Hindlimb muscle (tissue), 1 donor: ENCODE measurements around the gene MYBL2. TPM values are rescaled to one million over a fixed set of nuclear protein-coding genes. Genes with fewer than 3 reads are reported as not detected.
"Not testable (repeated sequence)": the region's sequence is repeated elsewhere in the genome, so short reads cannot be mapped to it uniquely, and the experiment has no call there.

Source experiments
- DNase-seq: peaks from one replicate; pipeline ENCODE4 v3.0.0-alpha.2; 2013
- polyA plus RNA-seq: library from polyadenylated mRNA; unstranded; fragments of 120-200 nt; gene quantifications from one replicate; pipeline ENCODE4 v1.2.1, GENCODE V29; 2013; ENCODE audit not compliant: insufficient read length

MYBL2 gene
- polyA plus RNA-seq, 1 donor, result 12.8 TPM

- DNase-seq, result no peak
Observed at GRCh38 chr20:43752561-43753301, 85.8 kb downstream of the MYBL2 start.

GRCh38 chr20:43755390-43755789 lies 88.5 kb downstream of the MYBL2 start:
- no peak for DNase-seq

GRCh38 chr20:43755851-43756250 lies 88.9 kb downstream of the MYBL2 start:
- DNase-seq, result no peak

GRCh38 chr20:43757888-43758287 lies 91.0 kb downstream of the MYBL2 start:
- DNase-seq, result not testable (repeated sequence)

- no peak for DNase-seq
Observed at GRCh38 chr20:43761386-43762340, 94.7 kb downstream of the MYBL2 start.

- no peak for DNase-seq
Observed at GRCh38 chr20:43762911-43763310, 96.0 kb downstream of the MYBL2 start.

GRCh38 chr20:43765916-43766315 lies 99.0 kb downstream of the MYBL2 start:
- DNase-seq, result no peak

Other genes with a start within 250 kb of the MYBL2 start
- gene SRSF6, start 209.2 kb upstream of the MYBL2 start, polyA plus RNA-seq, result 166 TPM
- gene L3MBTL1, start 159.4 kb upstream of the MYBL2 start, polyA plus RNA-seq, result 9.9 TPM
- 0.90 TPM for gene SGK2, start 108.1 kb upstream of the MYBL2 start, polyA plus RNA-seq
- gene IFT52, start 76.2 kb upstream of the MYBL2 start, polyA plus RNA-seq, result 21.8 TPM
- gene GTSF1L, start 59.9 kb downstream of the MYBL2 start, polyA plus RNA-seq, result not detected
- 4.1 TPM for gene TOX2, start 247.7 kb downstream of the MYBL2 start, polyA plus RNA-seq